ENCODE results near the gene PDK2. TPM values are rescaled to one million over a fixed set of nuclear protein-coding genes. Genes with fewer than 3 reads are reported as not detected.
"Not testable (repeated sequence)": the region's sequence is repeated elsewhere in the genome, so short reads cannot be mapped to it uniquely, and the experiment has no call there.

Gene PDK2
- total RNA-seq, 1 donor from 2014 or later, result 37.1 TPM

- Mint-ChIP-seq H3K27ac (no peak overlapping the region), H3K9me3 (ENCODE audit: low read depth) (no peaks in the 10 kb centered on the region), H3K36me3 (ENCODE audit: insufficient read depth) (no peaks in the 10 kb centered on the region), H3K4me1 (ENCODE audit: low read depth) (peaks cover 17% of the 10 kb centered on the region), H3K27me3 (peaks cover 30% of the 10 kb centered on the region), H3K4me3 (ENCODE audit: low read depth) (no peak overlapping the region)
- TF ChIP-seq, protein P1, sequence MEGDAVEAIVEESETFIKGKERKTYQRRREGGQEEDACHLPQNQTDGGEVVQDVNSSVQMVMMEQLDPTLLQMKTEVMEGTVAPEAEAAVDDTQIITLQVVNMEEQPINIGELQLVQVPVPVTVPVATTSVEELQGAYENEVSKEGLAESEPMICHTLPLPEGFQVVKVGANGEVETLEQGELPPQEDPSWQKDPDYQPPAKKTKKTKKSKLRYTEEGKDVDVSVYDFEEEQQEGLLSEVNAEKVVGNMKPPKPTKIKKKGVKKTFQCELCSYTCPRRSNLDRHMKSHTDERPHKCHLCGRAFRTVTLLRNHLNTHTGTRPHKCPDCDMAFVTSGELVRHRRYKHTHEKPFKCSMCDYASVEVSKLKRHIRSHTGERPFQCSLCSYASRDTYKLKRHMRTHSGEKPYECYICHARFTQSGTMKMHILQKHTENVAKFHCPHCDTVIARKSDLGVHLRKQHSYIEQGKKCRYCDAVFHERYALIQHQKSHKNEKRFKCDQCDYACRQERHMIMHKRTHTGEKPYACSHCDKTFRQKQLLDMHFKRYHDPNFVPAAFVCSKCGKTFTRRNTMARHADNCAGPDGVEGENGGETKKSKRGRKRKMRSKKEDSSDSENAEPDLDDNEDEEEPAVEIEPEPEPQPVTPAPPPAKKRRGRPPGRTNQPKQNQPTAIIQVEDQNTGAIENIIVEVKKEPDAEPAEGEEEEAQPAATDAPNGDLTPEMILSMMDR (IDR thresholded peaks at IDR 0.05; ENCODE audit: unreplicated experiment), result no peak
- DNase-seq (ENCODE audit: low spot score, unreplicated experiment), result no peak
Observed at GRCh38 chr17:50059256-50059655, 35.9 kb upstream of the PDK2 start.

DNA sequence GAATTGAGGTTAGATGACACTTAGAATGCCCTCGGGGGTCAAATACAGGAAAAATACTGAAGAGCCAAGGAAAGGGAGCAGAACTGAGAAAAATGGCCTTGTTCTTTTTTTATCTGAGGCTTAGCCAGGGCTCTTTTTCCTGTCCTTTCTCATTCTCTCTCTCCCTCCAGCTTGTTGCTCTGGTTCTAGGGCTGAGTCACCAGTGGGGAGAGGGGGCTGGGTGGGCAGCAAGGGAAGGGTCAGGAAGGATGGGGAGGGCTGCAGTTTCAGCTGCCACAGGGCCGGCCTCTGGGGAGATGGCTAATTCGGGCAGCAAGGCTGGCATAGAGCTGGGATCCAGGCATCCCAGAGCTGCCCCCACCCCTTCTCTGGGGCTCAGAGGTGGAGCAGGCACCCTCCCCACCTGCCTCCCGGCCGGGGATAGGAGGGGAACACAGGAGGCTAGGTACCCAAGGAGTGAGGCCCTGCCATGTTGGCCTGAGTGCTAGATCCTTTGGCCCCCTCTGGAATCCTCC is 35.3 kb upstream of the PDK2 start:
- DNase-seq (ENCODE audit: low spot score, unreplicated experiment), result no peak
- Mint-ChIP-seq H3K27me3 (peaks cover 30% of the 10 kb centered on the region), H3K4me1 (ENCODE audit: low read depth) (peaks cover 17% of the 10 kb centered on the region), H3K27ac (no peak overlapping the region), H3K36me3 (ENCODE audit: insufficient read depth) (no peaks in the 10 kb centered on the region), H3K9me3 (ENCODE audit: low read depth) (no peaks in the 10 kb centered on the region), H3K4me3 (ENCODE audit: low read depth) (no peak overlapping the region)
- TF ChIP-seq, protein P1 (IDR thresholded peaks at IDR 0.05; ENCODE audit: unreplicated experiment), result no peak

GRCh38 chr17:50060951-50061712 is 34.0 kb upstream of the PDK2 start:
- Mint-ChIP-seq H3K36me3 (ENCODE audit: insufficient read depth) (no peaks in the 10 kb centered on the region), H3K27me3 (peaks cover 34% of the 10 kb centered on the region), H3K4me3 (ENCODE audit: low read depth) (no peak overlapping the region), H3K4me1 (ENCODE audit: low read depth) (peaks cover 14% of the 10 kb centered on the region), H3K9me3 (ENCODE audit: low read depth) (no peaks in the 10 kb centered on the region), H3K27ac (no peak overlapping the region)
- TF ChIP-seq, protein P1 (IDR thresholded peaks at IDR 0.05; ENCODE audit: unreplicated experiment), result no peak
- DNase-seq (ENCODE audit: low spot score, unreplicated experiment), result no peak

DNA sequence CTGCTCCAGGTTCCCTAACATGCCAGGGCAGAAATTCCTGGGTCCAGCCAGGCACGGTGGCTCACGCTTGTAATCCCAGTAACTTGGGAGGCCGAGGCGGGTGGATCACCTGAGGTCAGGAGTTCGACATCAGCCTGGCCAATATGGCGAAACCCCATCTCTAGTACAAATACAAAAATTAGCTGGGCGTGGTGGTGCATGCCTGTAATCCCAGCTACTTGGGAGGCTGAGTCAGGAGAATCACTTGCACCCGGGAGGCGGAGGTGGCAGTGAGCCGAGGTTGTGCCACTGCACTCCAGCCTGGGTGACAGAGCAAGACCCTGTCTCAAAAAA is 33.5 kb upstream of the PDK2 start:
- H3K4me3 Mint-ChIP-seq (ENCODE audit: low read depth); H3K27ac Mint-ChIP-seq; DNase-seq (ENCODE audit: low spot score, unreplicated experiment); H3K36me3 Mint-ChIP-seq (ENCODE audit: insufficient read depth); H3K9me3 Mint-ChIP-seq (ENCODE audit: low read depth): not testable (repeated sequence)
- Mint-ChIP-seq H3K4me1 (ENCODE audit: low read depth) (peaks cover 14% of the 10 kb centered on the region), H3K27me3 (peaks cover 34% of the 10 kb centered on the region)

GRCh38 chr17:50062293-50063243 is 32.6 kb upstream of the PDK2 start:
- TF ChIP-seq, protein P1 (IDR thresholded peaks at IDR 0.05; ENCODE audit: unreplicated experiment), result no peak
- no peak overlapping the region for H3K27ac Mint-ChIP-seq
- peaks cover 8% of the 10 kb centered on the region for H3K4me1 Mint-ChIP-seq (ENCODE audit: low read depth)
- peaks cover 28% of the 10 kb centered on the region for H3K27me3 Mint-ChIP-seq
- H3K9me3 Mint-ChIP-seq (ENCODE audit: low read depth), result no peaks in the 10 kb centered on the region
- H3K36me3 Mint-ChIP-seq (ENCODE audit: insufficient read depth), result no peaks in the 10 kb centered on the region
- no peak for DNase-seq (ENCODE audit: low spot score, unreplicated experiment)
- no peak overlapping the region for H3K4me3 Mint-ChIP-seq (ENCODE audit: low read depth)
